GM13976 (cell line): Measurements from ENCODE around the gene PPT1.

Experiments used
- DNase-seq: peaks from one replicate; pipeline ENCODE4 v3.0.0; 2012; ENCODE audit warnings: low spot score
- in situ Hi-C: fragments of 300-500 bp; cut with MboI; formaldehyde crosslinking; loops from one replicate; pipeline ENCODE4 v1.12.0; 2022; ENCODE audit warnings: low sequenced_read_pairs, mixed read lengths, inconsistent platforms; ENCODE audit not compliant: unreplicated experiment
- TF ChIP-seq, protein P1 (sequence below): IDR thresholded peaks from 2 replicates; pipeline ENCODE4 v1.5.1; 2012; ENCODE audit warnings: borderline replicate concordance, mild to moderate bottlenecking; ENCODE audit not compliant: insufficient read depth; ENCODE audit errors: extremely low read depth, missing control alignments, control extremely low read depth

Gene PPT1

GRCh38 chr1:40023379-40023944, 73.6 kb downstream of the PPT1 start:
- in situ Hi-C loops, result no loop called here
- DNase-seq, result no peak
- TF ChIP-seq, protein P1, sequence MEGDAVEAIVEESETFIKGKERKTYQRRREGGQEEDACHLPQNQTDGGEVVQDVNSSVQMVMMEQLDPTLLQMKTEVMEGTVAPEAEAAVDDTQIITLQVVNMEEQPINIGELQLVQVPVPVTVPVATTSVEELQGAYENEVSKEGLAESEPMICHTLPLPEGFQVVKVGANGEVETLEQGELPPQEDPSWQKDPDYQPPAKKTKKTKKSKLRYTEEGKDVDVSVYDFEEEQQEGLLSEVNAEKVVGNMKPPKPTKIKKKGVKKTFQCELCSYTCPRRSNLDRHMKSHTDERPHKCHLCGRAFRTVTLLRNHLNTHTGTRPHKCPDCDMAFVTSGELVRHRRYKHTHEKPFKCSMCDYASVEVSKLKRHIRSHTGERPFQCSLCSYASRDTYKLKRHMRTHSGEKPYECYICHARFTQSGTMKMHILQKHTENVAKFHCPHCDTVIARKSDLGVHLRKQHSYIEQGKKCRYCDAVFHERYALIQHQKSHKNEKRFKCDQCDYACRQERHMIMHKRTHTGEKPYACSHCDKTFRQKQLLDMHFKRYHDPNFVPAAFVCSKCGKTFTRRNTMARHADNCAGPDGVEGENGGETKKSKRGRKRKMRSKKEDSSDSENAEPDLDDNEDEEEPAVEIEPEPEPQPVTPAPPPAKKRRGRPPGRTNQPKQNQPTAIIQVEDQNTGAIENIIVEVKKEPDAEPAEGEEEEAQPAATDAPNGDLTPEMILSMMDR, result no peak
